Neural progenitor cell (in vitro differentiated cells): ENCODE results near the gene CERK.

ENCODE experiments used
- CTCF ChIP-seq: fragments of 200-600 bp; sonication (generic); IDR thresholded peaks from 2 replicates; pipeline ENCODE4 v1.5.1; 2017; ENCODE audit warnings: antibody characterized with exemption, mild to moderate bottlenecking
- EZH2 ChIP-seq: fragments of 200-600 bp; sonication (generic); IDR thresholded peaks from 2 replicates; pipeline ENCODE4 v1.6.1; 2017; ENCODE audit warnings: antibody characterized with exemption, mild to moderate bottlenecking, moderate library complexity
- EZH2phosphoT487 ChIP-seq: fragments of 200-600 bp; sonication (generic); IDR thresholded peaks from 2 replicates; pipeline ENCODE4 v1.6.1; 2017; ENCODE audit warnings: antibody characterized with exemption

- TF ChIP-seq CTCF (no peak), EZH2phosphoT487 (no peak), EZH2 (no peak)
Measured at GRCh38 chr22:46681010-46681409, 57.0 kb downstream of the CERK start.
